K562 treated with DMSO at 1 percent for 24 hours (cell line): Measurements from ENCODE around the gene NT5DC3. TPM values are rescaled to one million over a fixed set of nuclear protein-coding genes. Genes with fewer than 3 reads are reported as not detected.

ENCODE experiments used
- total RNA-seq: library from RNA; unstranded; fragments of 300-600 nt; gene quantifications from 2 replicates; pipeline ENCODE4 v1.2.3, GENCODE V29; 2022; ENCODE audit warnings: low read depth; ENCODE audit not compliant: insufficient read depth

NT5DC3 gene
- total RNA-seq = 4.7 and 5.5 TPM in 2 replicates

DNA sequence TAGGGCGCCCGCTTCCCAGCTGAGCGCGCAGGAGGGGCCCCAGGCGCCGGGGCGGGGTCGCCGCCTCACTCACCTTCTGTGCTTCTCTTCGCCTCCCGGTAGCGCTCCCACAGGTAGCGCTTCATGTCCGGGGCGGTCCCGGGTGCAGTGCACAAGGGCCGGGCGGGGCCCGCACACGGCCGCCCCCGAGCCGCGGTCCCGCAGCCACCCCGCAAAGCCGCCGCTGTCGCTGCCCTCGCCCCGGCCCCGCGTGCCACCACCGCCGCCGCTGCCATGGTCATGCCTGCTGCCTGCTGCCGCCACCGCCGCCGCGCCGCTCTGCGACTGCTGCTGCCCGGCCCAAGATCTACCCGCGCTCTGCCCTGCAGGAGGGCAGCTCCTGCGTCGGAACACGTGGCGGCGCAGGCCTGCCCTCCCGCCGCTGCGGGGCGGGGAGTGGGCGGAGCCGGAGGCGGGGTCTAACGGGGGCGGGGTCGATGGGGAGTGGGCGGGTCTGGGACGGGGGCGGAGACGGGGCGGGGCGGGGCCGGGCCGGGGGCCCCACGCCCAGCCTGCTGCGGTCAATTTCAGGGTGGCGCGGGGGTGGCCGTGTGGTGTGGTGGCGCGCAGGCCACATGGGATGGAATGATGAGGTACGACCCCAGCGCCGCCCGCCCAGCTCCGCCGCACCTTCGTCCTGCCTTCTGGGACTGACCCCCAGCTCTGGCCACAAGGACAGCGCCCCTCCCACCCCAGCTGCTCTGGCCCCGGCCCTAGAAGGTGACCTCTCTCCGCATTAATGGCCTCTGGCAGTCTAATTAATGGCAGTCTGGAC is at the start of gene NT5DC3:
Gene NT5DC3, minus strand, starts transcription at position 359 of the 814 bp plus-strand sequence. Its CDS starts 78 bp downstream, at position 281.

Other genes with a start within 250 kb of the NT5DC3 start
- 256 and 285 TPM in 2 replicates for gene HSP90B1, start 89.2 kb upstream of the NT5DC3 start, total RNA-seq
- gene TDG, start 124.6 kb upstream of the NT5DC3 start, total RNA-seq = 17.6 and 22.5 TPM in 2 replicates
- 0.23 TPM in 1 of 2 replicates, not detected in the other for gene GLT8D2, start 209.0 kb upstream of the NT5DC3 start, total RNA-seq
- 4.3 and 4.5 TPM in 2 replicates for gene HCFC2, start 223.3 kb upstream of the NT5DC3 start, total RNA-seq